IPS DF 6.9 (cell line): Measurements from ENCODE around the gene SYT14.

Experiments
- DNase-seq: peaks from one replicate; pipeline ENCODE4 v3.0.0-alpha.2; 2013; ENCODE audit warnings: low read depth, low spot score
- H3K27ac ChIP-seq: one replicate; pipeline ENCODE4 v1.5.1; 2013; ENCODE audit warnings: low read length, control low read depth
- H3K27me3 ChIP-seq: 2 replicates; pipeline ENCODE4 v1.6.1; 2013; ENCODE audit warnings: mild to moderate bottlenecking, low read length; ENCODE audit not compliant: control insufficient read depth, insufficient read depth
- H3K36me3 ChIP-seq: 2 replicates; pipeline ENCODE4 v1.6.1; 2013; ENCODE audit warnings: low read length; ENCODE audit not compliant: control insufficient read depth, insufficient read depth
- H3K4me1 ChIP-seq: 2 replicates; pipeline ENCODE4 v1.6.1; 2013; ENCODE audit warnings: low read length; ENCODE audit not compliant: control insufficient read depth, insufficient read depth
- H3K4me3 ChIP-seq: 2 replicates; pipeline ENCODE4 v1.5.1; 2013; ENCODE audit warnings: mild to moderate bottlenecking, low read length
- H3K9me3 ChIP-seq: 2 replicates; pipeline ENCODE4 v1.6.1; 2013; ENCODE audit warnings: low read length, inconsistent platforms; ENCODE audit not compliant: control insufficient read depth, insufficient read depth
- WGBS: extraction: QIAGEN DNeasy Blood & Tissue Kit; methylation state at CpG from one replicate; pipeline ENCODE4 v1.1.7; 2013; ENCODE audit warnings: mixed read lengths, missing lambda C conversion rate; ENCODE audit not compliant: insufficient read length, insufficient coverage; 5-methylcytosine and 5-hydroxymethylcytosine counted together

Gene SYT14

GRCh38 chr1:209983953-209984352, 45.9 kb downstream of the SYT14 start:
- H3K27me3 ChIP-seq = no peaks in the 10 kb centered on the region
- no peak overlapping the region for H3K27ac ChIP-seq
- no peaks in the 10 kb centered on the region for H3K9me3 ChIP-seq
- no peaks in the 10 kb centered on the region for H3K36me3 ChIP-seq
- WGBS = no CpG with 5 or more reads among the region's 3 CpGs
- no peaks in the 10 kb centered on the region; the same call in 1 of the 2 replicates for H3K4me1 ChIP-seq
- no peak overlapping the region for H3K4me3 ChIP-seq
- DNase-seq = no peak

GRCh38 chr1:209985002-209985401, 47.0 kb downstream of the SYT14 start:
- Histone ChIP-seq H3K4me1 (no peaks in the 10 kb centered on the region; the same call in 1 of the 2 replicates), H3K27ac (no peak overlapping the region), H3K4me3 (no peak overlapping the region), H3K9me3 (no peaks in the 10 kb centered on the region), H3K36me3 (no peaks in the 10 kb centered on the region), H3K27me3 (no peaks in the 10 kb centered on the region)
- no peak for DNase-seq
- no CpG with 5 or more reads among the region's 3 CpGs for WGBS

DNA sequence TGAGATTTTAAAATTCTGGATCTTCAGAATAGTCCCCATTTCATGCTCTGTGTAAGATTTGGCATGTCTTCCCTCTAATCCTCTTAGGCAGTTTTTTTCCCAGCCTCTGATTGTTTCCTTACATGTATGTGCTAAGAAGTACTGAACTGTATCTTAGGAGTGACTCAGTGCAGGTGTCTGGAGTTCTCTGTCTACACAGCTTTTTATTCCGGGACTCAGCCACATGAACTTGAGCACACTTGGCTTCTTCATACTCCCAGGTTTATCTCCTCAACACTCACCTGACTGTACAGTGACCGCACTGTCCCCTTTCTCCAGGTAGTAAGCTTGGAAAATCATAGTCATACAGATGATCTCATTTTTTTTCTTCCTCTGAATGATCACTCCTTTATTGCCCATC, 50.7 kb downstream of the SYT14 start:
- H3K27ac ChIP-seq = no peak overlapping the region
- no peaks in the 10 kb centered on the region for H3K9me3 ChIP-seq
- H3K4me1 ChIP-seq = no peaks in the 10 kb centered on the region; the same call in 1 of the 2 replicates
- no CpG with 5 or more reads among the region's 2 CpGs for WGBS
- no peak overlapping the region for H3K4me3 ChIP-seq
- no peaks in the 10 kb centered on the region for H3K27me3 ChIP-seq
- DNase-seq = no peak
- H3K36me3 ChIP-seq = no peaks in the 10 kb centered on the region

DNA sequence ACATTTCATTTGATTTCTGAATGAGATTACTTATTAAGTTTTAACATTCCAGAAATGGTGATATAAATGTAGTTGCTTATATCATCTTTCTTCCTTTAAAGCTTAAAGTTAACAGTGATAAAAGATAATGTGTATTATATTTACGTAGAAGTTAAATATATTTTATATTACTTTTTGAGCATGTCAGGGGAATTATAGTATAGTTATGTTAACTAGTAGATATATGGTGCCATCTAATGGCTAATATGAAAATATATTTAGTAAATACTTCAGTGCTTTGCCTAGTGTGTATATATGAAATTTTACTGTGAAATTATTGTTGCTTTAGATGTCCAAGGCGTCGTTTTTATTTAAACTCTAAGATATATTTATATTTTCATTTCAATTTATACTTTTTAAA, 51.5 kb downstream of the SYT14 start:
- no peaks in the 10 kb centered on the region for H3K36me3 ChIP-seq
- H3K9me3 ChIP-seq = no peaks in the 10 kb centered on the region
- H3K27ac ChIP-seq = no peak overlapping the region
- 100% methylated on average over 1 of the region's 3 CpGs for WGBS
- H3K27me3 ChIP-seq = no peaks in the 10 kb centered on the region
- DNase-seq = no peak
- H3K4me3 ChIP-seq = no peak overlapping the region
- H3K4me1 ChIP-seq = no peaks in the 10 kb centered on the region; the same call in 1 of the 2 replicates

- no peak overlapping the region for H3K4me3 ChIP-seq
- DNase-seq = no peak
- no peak overlapping the region for H3K27ac ChIP-seq
- H3K4me1 ChIP-seq = no peaks in the 10 kb centered on the region
- H3K9me3 ChIP-seq = no peaks in the 10 kb centered on the region
- H3K36me3 ChIP-seq = no peaks in the 10 kb centered on the region
- WGBS = no CpG with 5 or more reads among the region's 9 CpGs
- H3K27me3 ChIP-seq = no peaks in the 10 kb centered on the region
Observed at GRCh38 chr1:209993061-209993830, 55.2 kb downstream of the SYT14 start.

DNA sequence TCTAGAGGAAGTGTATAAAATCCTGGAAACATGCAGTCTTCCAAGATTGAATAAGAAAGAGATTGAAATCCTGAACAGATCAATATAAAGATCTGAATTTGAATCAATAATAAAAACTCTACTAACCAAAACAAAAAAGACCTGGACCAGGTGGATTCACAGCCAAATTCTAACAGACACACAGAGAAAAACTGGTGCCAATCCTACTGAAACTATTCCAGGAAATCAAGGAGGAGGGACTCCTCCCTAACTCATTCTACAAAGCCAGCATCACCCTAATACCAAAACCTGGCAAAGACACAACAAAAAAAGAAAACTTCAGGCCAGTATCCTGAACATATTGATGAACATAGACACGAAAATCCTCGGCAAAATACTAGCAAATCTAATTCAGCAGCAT, 58.3 kb downstream of the SYT14 start:
- Histone ChIP-seq H3K4me1 (no peaks in the 10 kb centered on the region), H3K27ac (no peak overlapping the region), H3K36me3 (no peaks in the 10 kb centered on the region), H3K9me3 (no peaks in the 10 kb centered on the region), H3K4me3 (no peak overlapping the region), H3K27me3 (no peaks in the 10 kb centered on the region)
- WGBS = no CpG with 5 or more reads among the region's 2 CpGs
- DNase-seq = no peak

GRCh38 chr1:209999005-209999404, 61.0 kb downstream of the SYT14 start:
- no peaks in the 10 kb centered on the region for H3K4me1 ChIP-seq
- no CpG with 5 or more reads among the region's 1 CpG for WGBS
- H3K27me3 ChIP-seq = no peaks in the 10 kb centered on the region
- H3K4me3 ChIP-seq = no peak overlapping the region
- no peak overlapping the region for H3K27ac ChIP-seq
- no peaks in the 10 kb centered on the region for H3K36me3 ChIP-seq
- H3K9me3 ChIP-seq = no peaks in the 10 kb centered on the region
- no peak for DNase-seq

GRCh38 chr1:210001751-210002150, 63.7 kb downstream of the SYT14 start:
- Histone ChIP-seq H3K27ac (no peak overlapping the region), H3K27me3 (no peaks in the 10 kb centered on the region), H3K4me1 (no peaks in the 10 kb centered on the region), H3K4me3 (no peak overlapping the region), H3K36me3 (no peaks in the 10 kb centered on the region), H3K9me3 (no peaks in the 10 kb centered on the region)
- no CpG with 5 or more reads among the region's 3 CpGs for WGBS
- DNase-seq = no peak

- H3K9me3 ChIP-seq = no peaks in the 10 kb centered on the region
- no CpG with 5 or more reads among the region's 1 CpG for WGBS
Observed at GRCh38 chr1:210003501-210003900, 65.5 kb downstream of the SYT14 start.

GRCh38 chr1:210010161-210010560, 72.1 kb downstream of the SYT14 start:
- Histone ChIP-seq H3K27ac (no peak overlapping the region), H3K4me3 (no peak overlapping the region), H3K36me3 (no peaks in the 10 kb centered on the region), H3K27me3 (no peaks in the 10 kb centered on the region), H3K9me3 (no peaks in the 10 kb centered on the region), H3K4me1 (no peaks in the 10 kb centered on the region)
- WGBS = no CpG with 5 or more reads among the region's 2 CpGs
- DNase-seq = no peak

More at GRCh38 chr1:210003501-210003900, 65.5 kb downstream of the SYT14 start:
- DNase-seq = no peak
- Histone ChIP-seq H3K4me3 (no peak overlapping the region), H3K27me3 (no peaks in the 10 kb centered on the region), H3K36me3 (no peaks in the 10 kb centered on the region), H3K27ac (no peak overlapping the region), H3K4me1 (no peaks in the 10 kb centered on the region)
